Fibroblast of skin of back (primary cell): ENCODE data around the gene HAT1.
A peak's percentile ranks its signal among the peaks of the same experiment; 100 is the strongest.

Source experiments
- DNase-seq: peaks from one replicate; pipeline ENCODE4 v3.0.0-alpha.2; 2013

Gene HAT1

DNA sequence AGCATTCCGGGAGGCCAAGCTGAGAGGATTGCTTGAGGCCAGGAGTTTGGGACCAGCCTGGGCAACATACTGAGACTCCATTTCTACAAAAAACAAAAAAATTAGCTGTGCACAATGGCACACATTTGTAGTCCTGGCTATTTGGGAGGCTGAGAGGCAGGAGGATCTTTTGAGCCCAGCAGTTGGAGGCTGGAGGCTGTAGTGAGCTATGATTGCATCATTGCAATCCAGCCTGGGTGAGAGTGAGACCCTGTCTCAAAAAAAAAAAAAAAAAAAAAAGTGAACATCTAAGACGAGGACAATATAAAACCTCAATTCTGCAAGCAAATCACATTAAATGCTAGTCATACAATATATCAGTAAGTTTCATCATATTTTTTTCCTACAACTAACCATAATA is 2.8 kb upstream of the HAT1 start:
- DNase-seq, result no peak

- no peak for DNase-seq
Measured at GRCh38 chr2:171921970-171922229, 361 bp upstream of the HAT1 start.

GRCh38 chr2:171923206-171923605 is 945 bp downstream of the HAT1 start:
- DNase-seq, result peak; percentile 61

DNA sequence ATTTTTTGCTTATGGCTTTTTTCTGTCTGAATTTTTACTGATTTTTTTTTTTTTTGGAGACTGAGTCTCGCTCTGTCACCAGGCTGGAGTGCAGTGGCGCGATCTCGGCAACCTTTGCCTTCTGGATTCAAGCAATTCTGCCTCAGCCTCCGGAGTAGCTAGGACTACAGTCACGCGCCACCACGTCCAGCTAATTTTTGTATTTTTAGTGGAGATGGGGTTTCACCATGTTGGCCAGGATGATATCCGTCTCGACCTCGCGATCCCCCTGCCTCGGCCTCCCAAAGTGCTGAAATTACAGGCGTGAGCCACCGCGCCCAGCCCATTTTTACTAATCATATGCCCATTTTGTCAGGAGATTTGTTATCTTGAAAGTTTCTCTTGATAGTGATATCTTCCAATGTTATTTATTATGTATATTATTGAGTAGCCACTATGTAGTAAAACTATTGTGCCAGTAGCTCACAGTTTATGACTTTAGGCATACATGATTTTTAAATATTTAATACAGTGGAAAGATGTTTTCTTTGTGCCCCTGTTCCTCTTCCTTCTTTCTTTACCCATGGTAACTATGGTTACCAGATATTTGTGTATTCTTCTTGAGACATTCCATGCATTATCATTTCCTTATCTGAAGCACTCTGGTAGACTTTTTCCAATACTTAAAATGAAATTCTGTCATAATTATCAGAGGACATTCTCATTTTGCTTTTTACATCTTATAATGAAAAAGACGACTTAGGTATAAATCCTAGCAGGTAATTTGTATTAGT is 2.1 kb downstream of the HAT1 start:
- no peak for DNase-seq

DNA sequence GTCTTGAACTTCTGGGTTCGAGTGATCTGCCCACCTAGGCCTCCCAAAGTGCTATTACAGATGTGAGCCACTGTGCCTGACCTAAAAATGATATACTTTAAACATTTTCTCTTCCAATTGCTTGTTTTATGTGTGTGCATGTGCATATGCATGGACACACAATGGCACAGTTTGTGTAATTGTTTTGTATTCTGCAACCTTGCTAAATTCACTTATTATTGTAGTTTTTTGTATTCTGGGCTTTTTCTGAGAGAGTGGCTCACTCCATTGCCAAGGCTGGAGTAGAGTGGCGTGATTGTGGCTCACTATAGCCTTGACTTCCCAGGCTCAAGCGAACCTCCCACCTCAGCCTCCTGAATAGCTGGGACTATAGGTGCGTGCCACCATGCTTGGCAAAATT is 8.1 kb downstream of the HAT1 start:
- DNase-seq, result no peak

GRCh38 chr2:171939058-171939742 is 16.9 kb downstream of the HAT1 start:
- no peak for DNase-seq

- no peak for DNase-seq
Measured at GRCh38 chr2:171939743-171940071, 17.4 kb downstream of the HAT1 start.

DNA sequence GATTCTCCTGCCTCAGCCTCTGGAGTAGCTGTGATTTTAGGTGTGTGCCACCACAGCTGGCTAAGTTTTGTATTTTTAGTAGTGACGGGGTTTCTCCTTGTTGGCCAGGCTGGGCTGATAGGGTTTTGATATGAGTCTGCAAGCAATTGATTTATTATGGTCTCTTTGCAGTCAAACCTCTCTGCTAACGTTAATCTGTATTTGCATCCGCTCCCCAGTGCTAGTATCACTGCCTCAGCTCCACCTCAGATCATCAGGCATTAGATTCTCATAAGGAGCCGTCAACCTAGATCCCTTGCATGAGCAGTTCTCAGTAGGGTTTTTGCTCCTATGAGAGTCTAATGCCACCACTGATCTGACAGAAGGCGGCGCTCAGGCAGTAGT is 19.0 kb downstream of the HAT1 start:
- no peak for DNase-seq

GRCh38 chr2:171943869-171944268 is 21.6 kb downstream of the HAT1 start:
- no peak for DNase-seq

DNA sequence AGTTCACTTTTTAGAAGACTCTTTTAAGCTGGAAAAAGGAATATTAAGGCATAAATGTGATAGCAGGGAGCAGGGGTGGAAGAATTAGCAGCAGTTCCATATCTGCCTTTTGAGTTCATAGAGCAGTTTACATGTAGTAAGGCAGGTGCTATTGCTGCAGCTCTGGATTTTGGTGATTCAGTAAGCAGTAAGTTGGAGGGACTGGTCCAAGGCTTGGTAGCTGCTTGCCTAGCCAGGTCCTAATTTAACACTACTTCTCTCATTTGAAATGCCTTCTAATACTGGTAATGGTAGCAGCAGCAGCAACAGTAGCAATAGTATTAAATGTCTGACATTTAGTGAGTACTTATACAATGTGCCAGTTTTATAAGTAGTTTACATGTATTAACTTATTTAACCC is 30.0 kb downstream of the HAT1 start:
- DNase-seq, result no peak

- no peak for DNase-seq
Measured at GRCh38 chr2:171952748-171953147, 30.5 kb downstream of the HAT1 start.

DNA sequence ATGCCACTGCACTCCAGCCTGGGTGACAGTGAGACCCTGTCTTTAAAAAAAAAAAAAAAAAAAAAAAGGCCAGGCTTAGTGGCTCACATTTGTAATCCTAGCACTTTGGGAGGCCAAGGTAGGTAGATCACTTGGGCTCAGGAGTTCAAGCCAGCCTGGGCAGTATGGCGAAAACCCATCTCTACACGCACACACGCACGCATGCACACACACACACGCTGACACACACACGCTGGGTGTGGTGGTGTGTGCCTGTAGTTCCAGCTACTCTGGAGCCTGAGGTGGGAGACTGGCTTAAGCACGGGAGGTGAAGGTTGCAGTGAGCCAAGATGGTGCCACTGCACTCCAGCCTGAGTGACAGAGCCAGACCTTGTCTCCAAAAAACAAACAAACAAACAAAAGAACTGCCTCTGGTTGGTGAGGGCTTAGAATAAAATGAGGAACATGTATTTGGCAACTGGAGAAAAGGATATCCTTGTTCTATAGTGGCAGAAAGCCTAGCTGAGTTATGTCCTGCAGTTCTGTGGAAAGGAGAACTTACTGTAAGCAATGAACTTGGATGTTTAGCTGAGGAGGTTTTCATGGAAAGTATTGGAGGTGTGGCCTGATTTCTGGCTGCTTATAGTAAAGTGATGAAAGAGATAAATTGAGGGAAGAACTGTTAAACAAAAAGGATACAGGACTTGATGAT is 34.0 kb downstream of the HAT1 start:
- no peak for DNase-seq

GRCh38 chr2:171957061-171957460 is 34.8 kb downstream of the HAT1 start:
- DNase-seq, result peak; percentile 3

- peak; percentile 75 for DNase-seq
Measured at GRCh38 chr2:171958475-171958874, 36.2 kb downstream of the HAT1 start.

GRCh38 chr2:171959998-171960397 is 37.7 kb downstream of the HAT1 start:
- no peak for DNase-seq

DNA sequence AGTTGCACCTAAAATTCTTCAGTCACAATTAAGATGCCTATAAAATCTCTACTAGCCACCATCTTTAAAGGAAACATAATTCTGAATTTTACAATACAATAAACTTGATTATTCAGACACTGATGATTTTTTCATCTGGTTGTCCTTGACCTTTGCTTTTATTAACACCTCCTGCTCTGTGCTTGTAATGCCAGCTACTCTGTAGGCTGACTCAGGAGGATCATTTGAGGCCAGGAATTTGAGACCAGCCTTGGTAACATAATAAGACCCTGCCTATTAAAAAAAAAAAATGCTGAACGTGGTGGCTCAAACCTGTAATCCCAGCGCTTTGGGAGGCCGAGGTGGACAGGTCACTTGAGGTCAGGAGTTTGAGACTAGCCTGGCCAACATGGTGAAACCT is 38.3 kb downstream of the HAT1 start:
- DNase-seq, result no peak

DNA sequence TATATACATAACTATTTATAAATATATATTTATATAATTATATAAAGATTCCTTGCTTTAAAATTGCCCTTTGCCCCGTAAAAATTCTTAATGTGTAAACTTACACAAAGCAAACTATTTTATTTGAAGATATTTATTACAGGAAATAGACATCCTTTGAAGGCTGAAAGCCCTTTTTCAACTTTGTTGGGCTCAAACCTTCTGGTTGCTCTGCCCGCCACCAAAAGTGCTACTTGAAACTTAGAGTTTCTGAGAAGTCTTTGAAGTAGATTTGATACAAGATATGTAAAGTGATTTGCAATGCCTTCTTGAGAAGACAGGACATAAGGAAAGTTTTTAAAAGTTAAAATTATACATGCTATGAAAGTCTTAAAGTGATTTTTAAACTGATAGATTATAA is 40.9 kb downstream of the HAT1 start:
- DNase-seq, result no peak

DNA sequence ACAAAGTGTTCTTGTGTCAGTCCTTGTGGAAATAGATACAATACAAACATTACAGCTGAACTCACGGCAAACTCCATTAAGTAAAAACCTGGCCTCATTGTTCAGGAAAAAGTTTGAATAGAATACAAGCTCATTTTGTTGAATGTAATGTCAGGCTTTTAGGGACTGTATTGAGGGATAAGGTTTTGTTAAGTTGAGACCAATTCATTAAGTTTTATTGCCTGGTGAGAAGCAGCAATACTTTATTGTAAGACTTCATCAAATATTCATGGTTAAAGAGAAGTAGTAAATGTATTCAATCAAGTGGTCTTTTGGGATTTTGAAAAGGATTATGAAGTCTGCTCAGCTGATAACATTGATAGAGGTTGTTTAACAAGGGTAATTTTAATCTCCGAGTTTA is 42.0 kb downstream of the HAT1 start:
- no peak for DNase-seq

DNA sequence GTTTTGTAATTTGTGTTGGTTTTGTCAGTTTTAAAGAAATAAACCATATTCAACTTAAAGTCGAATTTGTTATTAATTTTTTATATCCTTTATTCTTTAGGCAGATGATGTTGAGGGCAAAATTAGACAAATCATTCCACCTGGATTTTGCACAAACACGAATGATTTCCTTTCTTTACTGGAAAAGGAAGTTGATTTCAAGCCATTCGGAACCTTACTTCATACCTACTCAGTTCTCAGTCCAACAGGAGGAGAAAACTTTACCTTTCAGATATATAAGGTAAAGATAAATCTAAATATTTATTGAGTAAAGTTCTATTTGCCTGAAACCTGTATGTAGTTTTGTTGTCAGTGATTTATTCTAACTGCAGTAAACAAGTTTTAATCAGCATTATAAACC is 43.0 kb downstream of the HAT1 start:
- no peak for DNase-seq

- no peak for DNase-seq
Measured at GRCh38 chr2:171965661-171966060, 43.4 kb downstream of the HAT1 start.

DNA sequence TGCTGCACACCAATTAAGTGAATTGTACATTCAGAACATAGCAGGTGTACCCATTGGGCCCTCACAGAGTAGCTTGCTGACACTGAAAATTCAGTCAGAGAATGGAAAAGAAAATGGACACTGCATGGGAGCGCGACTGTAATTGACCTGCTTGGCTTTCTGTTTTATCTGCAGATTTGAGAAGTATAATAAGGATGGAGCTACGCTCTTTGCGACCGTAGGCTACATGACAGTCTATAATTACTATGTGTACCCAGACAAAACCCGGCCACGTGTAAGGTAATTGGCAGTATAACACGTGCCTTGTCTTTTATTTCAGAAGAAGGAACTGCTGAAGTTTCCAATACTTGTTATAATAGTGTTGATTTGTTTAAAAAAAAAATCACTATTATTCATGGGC is 44.0 kb downstream of the HAT1 start:
- DNase-seq, result no peak

DNA sequence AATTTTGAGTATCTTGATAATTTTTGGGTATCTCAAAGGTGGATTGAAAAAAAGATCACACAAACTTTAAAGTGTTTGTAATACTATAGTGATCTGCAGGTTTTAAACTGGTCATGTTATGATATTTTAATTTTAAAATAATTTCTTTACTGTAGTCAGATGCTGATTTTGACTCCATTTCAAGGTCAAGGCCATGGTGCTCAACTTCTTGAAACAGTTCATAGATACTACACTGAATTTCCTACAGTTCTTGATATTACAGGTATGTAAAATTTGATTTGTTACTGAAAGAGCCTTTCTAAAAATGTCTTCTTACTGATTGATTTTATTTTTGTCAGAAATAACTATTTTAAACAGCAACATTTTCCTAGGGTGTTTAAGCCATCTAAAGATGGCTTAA is 44.4 kb downstream of the HAT1 start:
- no peak for DNase-seq

DNA sequence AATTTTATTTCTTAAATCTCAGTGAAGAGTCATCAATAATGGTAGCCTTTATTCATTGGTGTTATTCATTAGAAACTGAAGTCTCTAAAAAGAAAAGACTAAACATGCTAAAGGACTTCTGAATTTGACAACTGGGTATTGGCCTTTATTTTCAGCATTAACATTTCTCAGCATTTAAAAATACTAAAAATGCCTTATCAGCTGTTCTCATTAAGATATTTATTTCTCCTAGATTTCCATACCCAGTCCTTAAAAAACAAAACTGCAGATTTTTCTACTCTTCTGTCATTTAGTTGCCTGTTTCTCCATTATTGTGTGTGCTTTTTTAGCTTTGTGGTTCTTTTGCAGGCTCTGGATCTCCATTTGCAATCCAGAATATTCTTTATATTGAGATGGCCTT is 46.2 kb downstream of the HAT1 start:
- no peak for DNase-seq

DNA sequence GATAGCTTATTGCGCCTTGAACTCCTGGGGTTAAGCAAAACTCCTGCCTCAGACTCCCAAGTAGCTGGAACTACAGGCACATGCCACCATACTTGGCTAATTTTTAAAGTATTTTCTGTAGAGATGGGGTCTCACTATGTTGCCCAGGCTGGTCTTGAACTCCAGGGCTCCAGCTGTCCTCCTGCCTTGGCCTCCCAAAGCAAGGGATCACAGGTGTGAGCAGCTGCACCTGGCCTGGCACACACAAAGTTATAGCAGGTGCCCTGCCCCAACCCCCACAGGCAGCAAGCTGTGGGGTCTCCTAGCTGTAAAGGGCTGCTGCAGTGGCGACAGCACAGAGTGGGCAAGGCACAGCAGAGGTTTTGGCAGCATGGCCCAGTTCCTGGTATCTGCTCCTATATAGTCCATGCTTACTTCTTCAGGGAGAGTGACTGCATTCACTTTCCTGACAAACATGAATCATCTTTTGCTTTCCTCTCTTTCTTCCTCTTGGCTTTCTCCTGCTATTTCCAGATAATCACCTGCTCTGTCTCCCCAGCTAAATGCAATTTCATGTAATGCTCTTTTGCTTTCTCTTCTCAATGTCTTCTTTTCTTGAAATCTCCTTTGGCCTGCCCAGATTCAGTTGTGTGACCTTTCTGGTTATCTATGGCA is 50.2 kb downstream of the HAT1 start:
- no peak for DNase-seq
